ENCODE data around the gene SP6.

- TF ChIP-seq, protein P1, sequence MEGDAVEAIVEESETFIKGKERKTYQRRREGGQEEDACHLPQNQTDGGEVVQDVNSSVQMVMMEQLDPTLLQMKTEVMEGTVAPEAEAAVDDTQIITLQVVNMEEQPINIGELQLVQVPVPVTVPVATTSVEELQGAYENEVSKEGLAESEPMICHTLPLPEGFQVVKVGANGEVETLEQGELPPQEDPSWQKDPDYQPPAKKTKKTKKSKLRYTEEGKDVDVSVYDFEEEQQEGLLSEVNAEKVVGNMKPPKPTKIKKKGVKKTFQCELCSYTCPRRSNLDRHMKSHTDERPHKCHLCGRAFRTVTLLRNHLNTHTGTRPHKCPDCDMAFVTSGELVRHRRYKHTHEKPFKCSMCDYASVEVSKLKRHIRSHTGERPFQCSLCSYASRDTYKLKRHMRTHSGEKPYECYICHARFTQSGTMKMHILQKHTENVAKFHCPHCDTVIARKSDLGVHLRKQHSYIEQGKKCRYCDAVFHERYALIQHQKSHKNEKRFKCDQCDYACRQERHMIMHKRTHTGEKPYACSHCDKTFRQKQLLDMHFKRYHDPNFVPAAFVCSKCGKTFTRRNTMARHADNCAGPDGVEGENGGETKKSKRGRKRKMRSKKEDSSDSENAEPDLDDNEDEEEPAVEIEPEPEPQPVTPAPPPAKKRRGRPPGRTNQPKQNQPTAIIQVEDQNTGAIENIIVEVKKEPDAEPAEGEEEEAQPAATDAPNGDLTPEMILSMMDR (IDR thresholded peaks at IDR 0.05; ENCODE audit: low read depth, low read length), result no peak
- TF ChIP-seq EZH2phosphoT487 (IDR thresholded peaks at IDR 0.05; ENCODE audit: low read depth), result no peak
Observed at GRCh38 chr17:47899643-47900042, 48.7 kb upstream of the SP6 start.

Data from OCI-LY3 (cell line).